ENCODE measurements around the gene RASAL1. TPM values are rescaled to one million over a fixed set of nuclear protein-coding genes. Genes with fewer than 3 reads are reported as not detected.

Gene RASAL1
- total RNA-seq, 4 donors from 2014 or later, result not detected

GRCh38 chr12:113115455-113116126 is 20.0 kb downstream of the RASAL1 start:
- Histone ChIP-seq H3K27me3 (peaks cover 0 to 3% (median 0%) of the 10 kb centered on the region in 3 donors), H3K4me3 (no peak overlapping the region)
- intact Hi-C loops (cut with DNase I; ENCODE audit: low total_unique reads), result no loop called here

DNA sequence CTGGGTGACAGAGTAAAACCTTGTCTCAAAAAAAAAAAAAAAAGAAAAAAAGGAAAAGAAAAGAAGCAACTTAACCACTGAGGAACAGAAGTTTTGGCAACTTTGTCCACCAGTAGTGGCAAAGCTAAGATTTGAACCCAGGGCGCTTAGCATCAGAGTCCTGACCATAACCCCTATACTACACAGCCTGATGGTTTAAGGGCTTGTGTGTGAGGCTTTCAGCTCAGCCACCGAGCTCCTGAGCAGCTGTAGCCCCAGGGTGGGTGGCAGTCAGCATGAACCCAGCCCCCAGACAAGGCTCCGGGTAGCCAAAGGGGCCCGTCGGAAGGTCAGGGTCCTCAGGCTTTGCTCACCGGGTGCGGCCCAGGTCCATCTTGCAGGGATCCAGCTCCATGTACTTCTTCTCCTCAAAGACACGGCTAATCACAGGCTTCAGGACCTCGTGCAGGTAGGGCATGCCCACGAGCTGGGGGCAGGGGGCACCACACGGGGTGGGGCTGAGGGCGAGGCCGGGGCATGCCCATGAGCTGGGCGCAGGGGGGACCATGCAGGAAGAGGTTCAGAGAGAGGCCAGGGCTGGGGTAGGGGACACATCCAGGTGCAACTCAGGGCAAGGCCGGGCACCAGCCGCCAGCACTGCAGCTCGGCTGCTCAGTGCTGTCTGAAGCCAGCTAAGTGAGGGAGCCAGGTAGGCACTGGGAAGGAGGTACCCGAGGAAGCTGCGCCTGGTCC is 20.9 kb downstream of the RASAL1 start:
- no peaks in the 10 kb centered on the region for H3K9me3 ChIP-seq
- no peak overlapping the region for H3K4me3 ChIP-seq
- in situ Hi-C loops (cut with MboI; ENCODE audit: low sequenced_read_pairs in 4 of 4) (no loop called here), intact Hi-C loops (cut with DNase I; ENCODE audit: low total_unique reads) (no loop called here)
- H3K27me3 ChIP-seq, result peaks cover 0 to 3% (median 0%) of the 10 kb centered on the region in 3 donors
- DNase-seq (no peak), ATAC-seq (no peak)
- H3K27ac ChIP-seq, result no peak overlapping the region
- TF ChIP-seq, protein P1, sequence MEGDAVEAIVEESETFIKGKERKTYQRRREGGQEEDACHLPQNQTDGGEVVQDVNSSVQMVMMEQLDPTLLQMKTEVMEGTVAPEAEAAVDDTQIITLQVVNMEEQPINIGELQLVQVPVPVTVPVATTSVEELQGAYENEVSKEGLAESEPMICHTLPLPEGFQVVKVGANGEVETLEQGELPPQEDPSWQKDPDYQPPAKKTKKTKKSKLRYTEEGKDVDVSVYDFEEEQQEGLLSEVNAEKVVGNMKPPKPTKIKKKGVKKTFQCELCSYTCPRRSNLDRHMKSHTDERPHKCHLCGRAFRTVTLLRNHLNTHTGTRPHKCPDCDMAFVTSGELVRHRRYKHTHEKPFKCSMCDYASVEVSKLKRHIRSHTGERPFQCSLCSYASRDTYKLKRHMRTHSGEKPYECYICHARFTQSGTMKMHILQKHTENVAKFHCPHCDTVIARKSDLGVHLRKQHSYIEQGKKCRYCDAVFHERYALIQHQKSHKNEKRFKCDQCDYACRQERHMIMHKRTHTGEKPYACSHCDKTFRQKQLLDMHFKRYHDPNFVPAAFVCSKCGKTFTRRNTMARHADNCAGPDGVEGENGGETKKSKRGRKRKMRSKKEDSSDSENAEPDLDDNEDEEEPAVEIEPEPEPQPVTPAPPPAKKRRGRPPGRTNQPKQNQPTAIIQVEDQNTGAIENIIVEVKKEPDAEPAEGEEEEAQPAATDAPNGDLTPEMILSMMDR (IDR thresholded peaks at IDR 0.05 in 4 of 5, conservative IDR thresholded peaks at IDR 0.05 in 1 of 5), result no peak
- TF ChIP-seq POLR2A (IDR thresholded peaks at IDR 0.05), result no peak
- no peaks in the 10 kb centered on the region for H3K36me3 ChIP-seq
- H3K4me1 ChIP-seq, result no peaks in the 10 kb centered on the region

More at GRCh38 chr12:113115455-113116126, 20.0 kb downstream of the RASAL1 start:
- ATAC-seq, result no peak
- H3K36me3 ChIP-seq, result no peaks in the 10 kb centered on the region
- TF ChIP-seq, protein P1 (IDR thresholded peaks at IDR 0.05 in 4 of 5, conservative IDR thresholded peaks at IDR 0.05 in 1 of 5), result no peak
- TF ChIP-seq POLR2A (IDR thresholded peaks at IDR 0.05), result no peak
- no peak overlapping the region for H3K27ac ChIP-seq
- no peaks in the 10 kb centered on the region for H3K9me3 ChIP-seq
- in situ Hi-C loops (cut with MboI; ENCODE audit: low sequenced_read_pairs in 4 of 4), result no loop called here
- no peaks in the 10 kb centered on the region for H3K4me1 ChIP-seq
- DNase-seq, result no peak

- Histone ChIP-seq H3K36me3 (no peaks in the 10 kb centered on the region), H3K27ac (no peak overlapping the region), H3K4me3 (no peak overlapping the region), H3K9me3 (no peaks in the 10 kb centered on the region), H3K27me3 (peaks cover 0 to 3% (median 0%) of the 10 kb centered on the region in 3 donors), H3K4me1 (no peaks in the 10 kb centered on the region)
- ATAC-seq, result no peak
- TF ChIP-seq, protein P1 (IDR thresholded peaks at IDR 0.05 in 4 of 5, conservative IDR thresholded peaks at IDR 0.05 in 1 of 5), result no peak
- no peak for TF ChIP-seq POLR2A (IDR thresholded peaks at IDR 0.05)
- intact Hi-C loops (cut with DNase I; ENCODE audit: low total_unique reads), result no loop called here
- in situ Hi-C loops (cut with MboI; ENCODE audit: low sequenced_read_pairs in 4 of 4), result no loop called here
- DNase-seq, result no peak
These were observed 22.2 kb downstream of the RASAL1 start for GRCh38 chr12:113113397-113113796.

DNA sequence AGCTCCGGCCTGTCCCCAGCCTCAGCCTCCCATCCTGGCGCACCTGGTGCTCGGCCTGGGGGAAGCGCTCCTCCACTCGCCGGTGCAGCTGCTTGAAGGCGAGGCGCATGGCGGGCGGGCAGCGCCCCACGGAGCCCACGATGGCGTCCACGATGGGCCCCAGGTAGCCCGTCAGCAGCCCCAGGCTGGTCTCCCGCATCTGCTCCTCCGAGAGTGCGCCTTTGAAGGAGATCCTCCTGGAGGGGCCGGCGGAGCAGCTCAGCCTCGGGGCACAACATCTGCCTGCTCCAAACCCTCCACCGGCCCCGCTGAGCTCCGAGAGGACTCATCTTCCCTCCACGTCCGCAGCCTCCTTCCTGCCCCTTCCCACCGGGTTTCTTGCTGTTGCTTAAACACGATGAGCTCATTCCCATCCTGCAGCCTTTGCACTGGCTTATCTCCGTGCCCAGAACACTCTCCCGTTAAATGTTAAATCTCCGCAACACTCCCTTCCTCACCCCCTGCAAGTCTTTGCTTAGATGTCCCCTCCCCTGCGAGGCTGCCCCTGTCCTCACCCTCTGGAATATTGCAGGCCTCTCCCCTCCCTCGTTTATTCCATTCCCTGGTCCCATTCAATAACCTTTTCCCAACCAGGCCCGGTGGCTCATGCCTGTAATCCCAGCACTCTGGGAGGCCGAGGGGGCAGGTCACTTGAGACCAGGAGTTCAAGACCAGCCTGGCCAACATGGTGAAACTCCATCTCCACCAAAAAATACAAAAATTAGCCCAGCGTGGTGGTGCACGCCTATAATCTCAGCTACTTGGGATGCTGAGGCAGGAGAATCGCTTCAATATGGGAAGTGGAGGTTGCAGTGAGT is 23.3 kb downstream of the RASAL1 start:
- ATAC-seq (no peak), DNase-seq (no peak)
- Histone ChIP-seq H3K27me3 (peaks cover 0 to 3% (median 0%) of the 10 kb centered on the region in 3 donors), H3K27ac (no peak overlapping the region), H3K4me1 (no peaks in the 10 kb centered on the region), H3K4me3 (no peak overlapping the region), H3K36me3 (no peaks in the 10 kb centered on the region), H3K9me3 (no peaks in the 10 kb centered on the region)
- intact Hi-C loops (cut with DNase I; ENCODE audit: low total_unique reads) (no loop called here), in situ Hi-C loops (cut with MboI; ENCODE audit: low sequenced_read_pairs in 4 of 4) (no loop called here)
- TF ChIP-seq, protein P1 (IDR thresholded peaks at IDR 0.05 in 4 of 5, conservative IDR thresholded peaks at IDR 0.05 in 1 of 5), result no peak
- TF ChIP-seq POLR2A (IDR thresholded peaks at IDR 0.05), result no peak
